GM18520 (cell line): ENCODE data around the gene PPP1CA.

Experiments used
- ATAC-seq: cut with Tn5 transposase; IDR thresholded peaks from one replicate; pipeline ENCODE4 v1.9.1; 2021; ENCODE audit not compliant: unreplicated experiment

The PPP1CA gene

GRCh38 chr11:67353317-67354074 is 48.2 kb downstream of the PPP1CA start, which contains the start of gene POLD4:
Gene POLD4 (minus strand): TSS chr11:67353546. CDS start chr11:67353399, 147 bp downstream.
- ATAC-seq, result peak; percentile 57

- no peak for ATAC-seq
Observed at GRCh38 chr11:67352546-67353316, 48.9 kb downstream of the PPP1CA start.

- ATAC-seq, result no peak
Observed at GRCh38 chr11:67351275-67352005, 50.2 kb downstream of the PPP1CA start.

- no peak for ATAC-seq
Observed at GRCh38 chr11:67349928-67350465, 51.7 kb downstream of the PPP1CA start.

- no peak for ATAC-seq
Observed at GRCh38 chr11:67349457-67349856, 52.2 kb downstream of the PPP1CA start.

- no peak for ATAC-seq
Observed at GRCh38 chr11:67349036-67349435, 52.6 kb downstream of the PPP1CA start.
